ENCODE data around the gene AGT. TPM values are rescaled to one million over a fixed set of nuclear protein-coding genes. Genes with fewer than 3 reads are reported as not detected.
A peak's percentile ranks its signal among the peaks of the same experiment; 100 is the strongest.

AGT gene
- total RNA-seq, 6 donors from 2014 or later: 1.1 to 2.6 (median 1.7) TPM; not detected in 1

GRCh38 chr1:230709619-230710542, 4.0 kb downstream of the AGT start:
- H3K4me3 ChIP-seq: no peak overlapping the region
- TF ChIP-seq POLR2A (IDR thresholded peaks at IDR 0.05): no peak
- no peak overlapping the region for H3K27ac ChIP-seq
- 80 to 89% methylated on average over 12 to 17 of the region's 18 CpGs for WGBS, 2 donors
- no peaks in the 10 kb centered on the region for H3K27me3 ChIP-seq
- H3K4me1 ChIP-seq: peaks cover 0 to 9% (median 7%) of the 10 kb centered on the region in 4 donors
- no peaks in the 10 kb centered on the region for H3K36me3 ChIP-seq
- ATAC-seq (ENCODE audit: low FRiP score in 2 of 2): no peak
- DNase-seq: no peak
- no peaks in the 10 kb centered on the region for H3K9me3 ChIP-seq

DNA sequence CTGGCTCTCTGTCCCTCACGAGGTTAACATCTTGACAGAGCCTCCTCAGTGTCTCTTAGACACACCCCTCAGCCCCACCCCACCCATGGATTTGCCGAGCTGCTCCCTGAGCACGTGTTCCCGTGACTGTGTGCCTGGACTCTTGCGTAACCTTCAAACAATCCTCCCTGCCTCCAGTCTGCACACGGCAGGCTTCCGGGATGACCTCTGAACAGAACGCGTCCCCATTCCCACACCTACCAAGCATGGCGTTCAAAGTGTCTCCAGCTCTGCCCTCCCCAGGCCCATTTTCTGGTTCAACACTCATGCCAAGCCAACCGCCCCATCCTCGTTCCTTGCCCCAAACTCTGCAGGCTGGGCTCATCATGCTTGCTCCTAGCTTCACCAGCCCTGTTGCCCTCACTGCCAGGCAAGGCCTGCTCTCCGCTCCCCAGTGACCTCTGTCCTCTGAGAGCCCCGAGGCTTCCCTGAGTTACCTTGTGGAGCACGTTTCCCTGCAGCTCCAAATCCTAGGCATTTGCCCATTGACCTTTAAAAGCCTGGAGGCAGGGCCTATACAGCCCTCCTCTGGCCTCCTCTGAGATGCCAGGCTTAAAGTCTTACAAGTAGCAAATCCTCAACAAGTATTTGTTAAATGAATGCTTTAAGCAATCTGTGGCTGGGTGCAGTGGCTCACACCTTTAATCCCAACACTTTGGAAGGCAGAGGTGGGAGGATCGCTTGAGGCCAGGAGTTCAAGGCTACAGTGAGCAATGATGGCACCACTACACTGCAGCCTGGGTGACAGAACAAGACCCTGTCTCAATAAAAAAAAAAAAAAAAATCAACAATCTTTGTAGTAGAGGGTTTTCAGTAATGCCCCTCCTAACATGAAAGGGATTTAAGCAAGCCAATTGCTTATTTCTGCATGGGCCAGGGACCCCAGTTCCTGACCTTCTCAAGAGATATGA, 5.0 kb downstream of the AGT start:
- no peak overlapping the region for H3K4me3 ChIP-seq
- no peaks in the 10 kb centered on the region for H3K27me3 ChIP-seq
- no peak overlapping the region for H3K27ac ChIP-seq
- DNase-seq (no peak), ATAC-seq (ENCODE audit: low FRiP score in 2 of 2) (peak in 1 of 2 donors; percentile 62)
- H3K4me1 ChIP-seq: peaks cover 0 to 8% (median 4%) of the 10 kb centered on the region in 4 donors
- H3K9me3 ChIP-seq: no peaks in the 10 kb centered on the region
- TF ChIP-seq EP300 (IDR thresholded peaks at IDR 0.05) (no peak), POLR2A (IDR thresholded peaks at IDR 0.05) (no peak), POLR2AphosphoS5 (IDR thresholded peaks at IDR 0.05) (no peak)
- TF ChIP-seq, protein P1, sequence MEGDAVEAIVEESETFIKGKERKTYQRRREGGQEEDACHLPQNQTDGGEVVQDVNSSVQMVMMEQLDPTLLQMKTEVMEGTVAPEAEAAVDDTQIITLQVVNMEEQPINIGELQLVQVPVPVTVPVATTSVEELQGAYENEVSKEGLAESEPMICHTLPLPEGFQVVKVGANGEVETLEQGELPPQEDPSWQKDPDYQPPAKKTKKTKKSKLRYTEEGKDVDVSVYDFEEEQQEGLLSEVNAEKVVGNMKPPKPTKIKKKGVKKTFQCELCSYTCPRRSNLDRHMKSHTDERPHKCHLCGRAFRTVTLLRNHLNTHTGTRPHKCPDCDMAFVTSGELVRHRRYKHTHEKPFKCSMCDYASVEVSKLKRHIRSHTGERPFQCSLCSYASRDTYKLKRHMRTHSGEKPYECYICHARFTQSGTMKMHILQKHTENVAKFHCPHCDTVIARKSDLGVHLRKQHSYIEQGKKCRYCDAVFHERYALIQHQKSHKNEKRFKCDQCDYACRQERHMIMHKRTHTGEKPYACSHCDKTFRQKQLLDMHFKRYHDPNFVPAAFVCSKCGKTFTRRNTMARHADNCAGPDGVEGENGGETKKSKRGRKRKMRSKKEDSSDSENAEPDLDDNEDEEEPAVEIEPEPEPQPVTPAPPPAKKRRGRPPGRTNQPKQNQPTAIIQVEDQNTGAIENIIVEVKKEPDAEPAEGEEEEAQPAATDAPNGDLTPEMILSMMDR (IDR thresholded peaks at IDR 0.05): no peak
- 70 to 82% methylated on average over 16 of the region's 16 CpGs for WGBS, 2 donors
- no peaks in the 10 kb centered on the region for H3K36me3 ChIP-seq

- Histone ChIP-seq H3K36me3 (no peaks in the 10 kb centered on the region), H3K4me3 (no peak overlapping the region)
- ATAC-seq (ENCODE audit: low FRiP score in 2 of 2): no peak
Measured at GRCh38 chr1:230707732-230708630, 5.9 kb downstream of the AGT start.

DNA sequence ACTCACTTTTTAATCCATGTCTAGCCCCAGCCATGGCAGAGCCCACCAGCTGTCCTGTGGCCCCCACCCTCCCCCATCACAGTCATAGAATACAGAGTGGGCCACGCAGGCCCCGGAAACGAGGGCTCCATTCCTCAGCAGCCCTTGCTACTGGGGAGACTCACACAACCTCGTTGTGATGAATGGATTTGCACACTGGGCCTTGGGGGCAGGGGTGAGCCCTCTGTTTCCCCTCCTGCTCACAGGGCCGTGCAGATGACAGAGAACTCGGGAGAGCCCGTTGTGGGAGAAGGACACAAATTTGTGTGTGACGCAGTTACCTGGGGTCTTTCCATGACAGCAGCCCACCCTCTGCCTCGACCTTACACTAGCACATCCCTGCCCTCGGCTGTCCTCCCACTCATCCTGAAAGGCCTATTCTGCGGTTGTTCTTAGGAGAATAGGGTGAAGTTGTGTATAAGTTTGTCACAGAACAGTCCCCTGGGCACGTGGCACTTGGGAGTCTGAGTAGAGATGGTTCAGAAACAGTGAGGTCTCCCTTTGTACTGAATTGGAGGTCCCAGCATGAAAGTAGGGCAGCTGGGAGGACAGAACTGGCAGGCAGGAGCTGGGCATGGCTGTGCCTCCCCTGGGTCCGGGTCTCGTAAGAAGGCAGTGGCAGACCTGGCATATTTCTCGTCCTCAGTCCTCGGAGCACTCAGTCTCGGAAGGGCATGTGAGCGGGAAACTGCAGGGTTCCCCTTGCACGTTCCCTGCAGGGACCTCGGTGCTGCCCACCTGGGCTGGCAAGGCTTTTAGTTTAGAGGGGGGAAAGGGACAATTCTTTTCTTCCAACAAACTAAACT, 6.8 kb downstream of the AGT start:
- H3K36me3 ChIP-seq: no peaks in the 10 kb centered on the region
- DNase-seq: no peak
- 86 to 88% methylated on average over 17 to 20 of the region's 20 CpGs for WGBS, 2 donors
- no peak for ATAC-seq (ENCODE audit: low FRiP score in 2 of 2)
- TF ChIP-seq, protein P1 (IDR thresholded peaks at IDR 0.05): no peak
- TF ChIP-seq POLR2A (IDR thresholded peaks at IDR 0.05) (no peak), POLR2AphosphoS5 (IDR thresholded peaks at IDR 0.05) (no peak), EP300 (IDR thresholded peaks at IDR 0.05) (no peak)
- no peak overlapping the region for H3K4me3 ChIP-seq
- no peaks in the 10 kb centered on the region for H3K27me3 ChIP-seq
- H3K9me3 ChIP-seq: no peaks in the 10 kb centered on the region
- peaks cover 0 to 4% (median 0%) of the 10 kb centered on the region in 4 donors for H3K4me1 ChIP-seq
- H3K27ac ChIP-seq: no peak overlapping the region

More at GRCh38 chr1:230707732-230708630, 5.9 kb downstream of the AGT start:
- DNase-seq: no peak
- Histone ChIP-seq H3K4me1 (peaks cover 0 to 4% (median 0%) of the 10 kb centered on the region in 4 donors), H3K9me3 (no peaks in the 10 kb centered on the region), H3K27ac (no peak overlapping the region), H3K27me3 (no peaks in the 10 kb centered on the region)
- TF ChIP-seq POLR2AphosphoS5 (IDR thresholded peaks at IDR 0.05) (no peak), EP300 (IDR thresholded peaks at IDR 0.05) (no peak), POLR2A (IDR thresholded peaks at IDR 0.05) (no peak)
- TF ChIP-seq, protein P1 (IDR thresholded peaks at IDR 0.05): no peak
- 54 to 63% methylated on average over 18 to 22 of the region's 22 CpGs for WGBS, 2 donors
